ENCODE results near the gene C22orf15. TPM values are rescaled to one million over a fixed set of nuclear protein-coding genes. Genes with fewer than 3 reads are reported as not detected.

Gene C22orf15
- polyA plus RNA-seq, 2 of the 4 experiments (the other 2 are of a cell fraction): not detected

DNA sequence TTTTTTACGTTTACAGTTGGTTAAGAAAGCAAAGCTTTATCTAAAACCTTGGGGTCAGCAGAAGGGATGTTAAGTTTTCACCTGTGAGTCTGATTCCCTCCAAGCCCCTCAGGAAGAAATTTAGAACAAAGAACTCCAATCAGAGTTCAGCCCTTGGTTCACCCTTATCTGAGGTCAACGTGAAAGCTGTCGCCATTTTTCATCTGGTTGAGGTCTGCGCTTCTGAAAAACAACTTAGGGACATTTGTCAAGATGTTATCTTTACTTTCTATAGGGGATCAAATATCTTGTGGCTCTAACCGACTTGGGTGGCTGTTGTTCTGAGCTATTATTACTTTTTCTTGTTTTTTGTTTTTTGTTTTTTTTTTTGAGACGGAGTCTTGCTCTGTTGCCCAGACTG, 41.9 kb upstream of the C22orf15 start:
- H3K9me3 ChIP-seq: no peaks in the 10 kb centered on the region
- no peak overlapping the region for H3K27ac ChIP-seq
- ChIA-PET POLR2A (no interaction called here), CTCF (no interaction called here)
- TF ChIP-seq JUN (IDR thresholded peaks at IDR 0.05) (no peak), HOXA7 (CRISPR knock-in tag; IDR thresholded peaks at IDR 0.05) (no peak), BHLHE40 (IDR thresholded peaks at IDR 0.05; ENCODE audit: low read depth, low read length) (no peak), MAX (IDR thresholded peaks at IDR 0.05) (no peak), NPAS2 (CRISPR knock-in tag; IDR thresholded peaks at IDR 0.05; ENCODE audit: borderline replicate concordance) (no peak), GATA3 (IDR thresholded peaks at IDR 0.05; ENCODE audit: borderline replicate concordance) (no peak), EHF (CRISPR knock-in tag; IDR thresholded peaks at IDR 0.05) (no peak), CHD2 (IDR thresholded peaks at IDR 0.05; ENCODE audit: low read length, partially characterized antibody) (no peak), SREBF2 (IDR thresholded peaks at IDR 0.05) (no peak), JUNB (IDR thresholded peaks at IDR 0.05) (no peak), ZSCAN20 (CRISPR knock-in tag; IDR thresholded peaks at IDR 0.05) (no peak), CBX8 (IDR thresholded peaks at IDR 0.05) (no peak), KDM5A (IDR thresholded peaks at IDR 0.05) (no peak)
- TF ChIP-seq, protein P1, sequence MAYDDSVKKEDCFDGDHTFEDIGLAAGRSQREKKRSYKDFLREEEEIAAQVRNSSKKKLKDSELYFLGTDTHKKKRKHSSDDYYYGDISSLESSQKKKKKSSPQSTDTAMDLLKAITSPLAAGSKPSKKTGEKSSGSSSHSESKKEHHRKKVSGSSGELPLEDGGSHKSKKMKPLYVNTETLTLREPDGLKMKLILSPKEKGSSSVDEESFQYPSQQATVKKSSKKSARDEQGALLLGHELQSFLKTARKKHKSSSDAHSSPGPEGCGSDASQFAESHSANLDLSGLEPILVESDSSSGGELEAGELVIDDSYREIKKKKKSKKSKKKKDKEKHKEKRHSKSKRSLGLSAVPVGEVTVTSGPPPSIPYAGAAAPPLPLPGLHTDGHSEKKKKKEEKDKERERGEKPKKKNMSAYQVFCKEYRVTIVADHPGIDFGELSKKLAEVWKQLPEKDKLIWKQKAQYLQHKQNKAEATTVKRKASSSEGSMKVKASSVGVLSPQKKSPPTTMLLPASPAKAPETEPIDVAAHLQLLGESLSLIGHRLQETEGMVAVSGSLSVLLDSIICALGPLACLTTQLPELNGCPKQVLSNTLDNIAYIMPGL (CRISPR knock-in tag; IDR thresholded peaks at IDR 0.05; ENCODE audit: borderline replicate concordance): no peak
- TF ChIP-seq, protein P2, sequence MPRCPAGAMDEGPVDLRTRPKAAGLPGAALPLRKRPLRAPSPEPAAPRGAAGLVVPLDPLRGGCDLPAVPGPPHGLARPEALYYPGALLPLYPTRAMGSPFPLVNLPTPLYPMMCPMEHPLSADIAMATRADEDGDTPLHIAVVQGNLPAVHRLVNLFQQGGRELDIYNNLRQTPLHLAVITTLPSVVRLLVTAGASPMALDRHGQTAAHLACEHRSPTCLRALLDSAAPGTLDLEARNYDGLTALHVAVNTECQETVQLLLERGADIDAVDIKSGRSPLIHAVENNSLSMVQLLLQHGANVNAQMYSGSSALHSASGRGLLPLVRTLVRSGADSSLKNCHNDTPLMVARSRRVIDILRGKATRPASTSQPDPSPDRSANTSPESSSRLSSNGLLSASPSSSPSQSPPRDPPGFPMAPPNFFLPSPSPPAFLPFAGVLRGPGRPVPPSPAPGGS (IDR thresholded peaks at IDR 0.05): no peak
- H3K4me1 ChIP-seq: no peaks in the 10 kb centered on the region; the same call in 2 of the 3 replicates
- DNase-seq (ENCODE audit: low read depth in 1 of 2, low spot score in 1 of 2) (no peak), ATAC-seq (no peak), FAIRE-seq (no peak)
- WGBS (ENCODE audit: missing lambda C conversion rate): 89% methylated on average over 6 of the region's 6 CpGs
- H3K4me2 ChIP-seq: no peak overlapping the region
- no peak overlapping the region for H3K4me3 ChIP-seq

DNA sequence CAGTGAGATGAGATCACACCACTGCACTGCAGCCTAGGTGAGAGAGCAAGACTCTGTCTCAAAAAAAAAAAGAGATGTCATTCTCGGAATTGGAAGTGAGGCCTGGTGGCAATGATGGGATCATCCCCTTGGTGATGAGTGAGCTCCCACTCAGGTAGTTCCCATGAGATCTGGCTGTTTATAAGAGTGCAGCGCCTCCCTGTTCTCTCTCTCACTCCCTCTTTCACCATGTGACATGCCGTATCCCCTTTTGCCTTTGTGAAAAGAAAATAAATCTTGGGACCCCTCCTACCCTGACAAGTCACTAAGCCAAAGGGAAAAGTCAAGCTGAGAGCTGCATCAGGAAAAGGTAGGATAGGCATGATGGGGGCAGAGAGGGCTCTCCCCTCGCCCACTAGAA, 40.6 kb upstream of the C22orf15 start:
- ATAC-seq (no peak), FAIRE-seq (no peak), DNase-seq (ENCODE audit: low read depth in 1 of 2, low spot score in 1 of 2) (no peak)
- WGBS (ENCODE audit: missing lambda C conversion rate): 77% methylated on average over 4 of the region's 4 CpGs
- Histone ChIP-seq H3K4me1 (no peaks in the 10 kb centered on the region; the same call in 2 of the 3 replicates), H3K27ac (no peak overlapping the region), H3K9me3 (no peaks in the 10 kb centered on the region), H3K4me3 (no peak overlapping the region), H3K4me2 (no peak overlapping the region)
- CTCF ChIA-PET: interaction anchor here (0.6 kb wide), 1 partner anchor 82 kb away, joined by 3 read pairs; no protein-coding TSS in a partner anchor
- POLR2A ChIA-PET: no interaction called here
- TF ChIP-seq NPAS2 (CRISPR knock-in tag; IDR thresholded peaks at IDR 0.05; ENCODE audit: borderline replicate concordance) (no peak), ZNF302 (CRISPR knock-in tag; IDR thresholded peaks at IDR 0.05) (no peak), ATOH8 (CRISPR knock-in tag; IDR thresholded peaks at IDR 0.05; ENCODE audit: low read depth) (no peak), MAFK (IDR thresholded peaks at IDR 0.05; ENCODE audit: partially characterized antibody) (no peak), RFX5 (IDR thresholded peaks at IDR 0.05) (no peak), CHD4 (IDR thresholded peaks at IDR 0.05; ENCODE audit: borderline replicate concordance) (no peak), POLR2AphosphoS2 (conservative IDR thresholded peaks at IDR 0.05; ENCODE audit: low read length) (no peak)
- TF ChIP-seq, protein P3, sequence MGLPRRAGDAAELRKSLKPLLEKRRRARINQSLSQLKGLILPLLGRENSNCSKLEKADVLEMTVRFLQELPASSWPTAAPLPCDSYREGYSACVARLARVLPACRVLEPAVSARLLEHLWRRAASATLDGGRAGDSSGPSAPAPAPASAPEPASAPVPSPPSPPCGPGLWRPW (IDR thresholded peaks at IDR 0.05): no peak

All from A549 (cell line).